GM19023 (cell line): ENCODE measurements around the gene RNF148.
"Not testable (repeated sequence)": the region's sequence is repeated elsewhere in the genome, so short reads cannot be mapped to it uniquely, and the experiment has no call there.

ENCODE experiments used
- ATAC-seq: cut with Tn5 transposase; IDR thresholded peaks from one replicate; pipeline ENCODE4 v1.9.1; 2021; ENCODE audit warnings: mild to moderate bottlenecking, moderate library complexity; ENCODE audit not compliant: unreplicated experiment

RNF148 gene

DNA sequence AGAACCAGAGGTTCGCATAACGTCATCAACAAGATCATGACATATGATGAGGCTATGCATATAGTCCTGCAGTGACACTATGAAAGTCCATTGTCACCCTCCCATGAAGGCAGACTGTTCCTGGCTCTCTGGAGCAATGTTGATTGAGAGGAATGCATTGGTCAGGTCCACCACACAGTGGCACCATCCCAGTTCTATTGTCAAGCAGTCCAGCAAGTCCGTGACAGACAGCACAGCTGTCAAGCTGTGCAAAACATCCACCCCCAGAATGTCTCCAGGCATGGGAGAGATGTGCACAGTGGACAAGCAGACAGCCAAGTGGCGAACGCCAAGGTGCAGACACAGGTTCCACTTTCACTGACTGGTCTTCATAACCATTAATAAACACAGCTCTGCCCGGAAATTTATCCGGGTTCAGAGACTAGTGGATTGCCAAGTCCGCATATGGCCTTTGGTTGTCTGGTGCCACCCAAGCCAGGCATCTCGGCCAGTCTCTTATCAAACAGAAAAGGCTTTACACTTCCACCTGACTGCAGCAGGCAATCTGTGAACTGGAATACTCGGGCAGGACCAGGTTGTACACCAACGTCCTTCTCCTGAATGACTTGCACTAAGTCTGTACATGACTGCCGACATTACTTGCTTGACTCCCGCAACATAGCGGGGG lies 11.0 kb downstream of the RNF148 start:
- ATAC-seq, result no peak

DNA sequence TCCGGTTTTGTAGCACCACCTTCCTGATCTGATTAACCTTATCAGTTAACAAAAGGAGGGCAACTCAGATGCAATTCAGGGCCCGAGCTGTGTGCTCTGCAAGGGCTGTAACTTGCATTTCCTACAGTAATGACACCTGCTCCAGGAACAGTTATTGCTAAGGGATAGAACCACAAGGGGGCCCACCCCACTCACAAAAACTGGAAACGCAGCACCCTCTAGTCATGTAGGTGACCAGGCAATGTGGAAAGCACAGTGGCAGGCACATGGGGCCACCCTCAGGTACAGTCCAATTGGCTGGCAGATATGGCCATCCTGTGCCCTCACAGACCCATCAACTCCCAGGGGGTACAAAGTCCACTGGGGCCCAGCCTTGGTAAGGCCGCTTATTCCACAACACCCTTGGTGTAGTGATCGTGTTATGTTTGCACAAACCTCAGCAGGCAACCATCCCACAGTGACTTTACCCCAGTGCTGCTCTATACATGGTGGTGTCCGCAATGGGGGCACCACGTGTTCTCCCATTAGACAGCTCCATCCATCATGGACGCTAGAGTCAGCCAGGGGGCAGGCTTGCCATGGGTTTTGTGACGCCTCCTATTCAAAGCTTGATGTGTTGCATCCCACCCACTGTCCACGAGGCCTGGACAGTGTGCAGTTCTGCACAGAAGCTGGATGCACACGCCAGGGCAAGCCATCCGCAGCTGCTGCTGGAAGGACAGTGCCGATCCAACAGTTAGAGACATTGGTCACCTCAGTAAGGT lies 13.2 kb downstream of the RNF148 start:
- no peak for ATAC-seq

GRCh38 chr7:122688400-122688998 lies 14.2 kb downstream of the RNF148 start:
- no peak for ATAC-seq

DNA sequence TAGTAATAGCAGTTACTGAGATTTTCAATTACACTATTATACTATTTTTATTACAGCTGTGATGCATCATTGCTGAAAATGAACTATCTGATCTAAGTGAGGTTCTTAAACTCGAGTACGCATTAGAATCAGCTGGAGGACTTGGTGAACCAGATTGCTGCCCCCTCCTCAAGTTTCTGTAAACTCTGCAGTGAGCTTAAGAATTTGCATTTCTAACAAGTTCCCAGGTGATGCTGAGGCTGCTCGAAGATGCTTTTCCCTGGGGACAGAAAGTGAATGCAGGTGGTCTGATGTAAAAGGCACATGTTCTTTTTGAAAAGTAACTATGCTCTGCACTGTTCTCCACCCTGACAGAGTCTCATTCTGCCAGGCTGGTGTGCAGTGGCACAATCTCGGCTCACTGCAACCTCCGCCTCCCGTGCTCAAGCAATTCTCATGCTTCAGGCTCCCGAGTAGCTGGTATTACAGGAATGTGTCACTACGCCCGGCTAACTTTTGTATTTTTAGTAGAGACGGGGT lies 16.3 kb downstream of the RNF148 start:
- no peak for ATAC-seq

DNA sequence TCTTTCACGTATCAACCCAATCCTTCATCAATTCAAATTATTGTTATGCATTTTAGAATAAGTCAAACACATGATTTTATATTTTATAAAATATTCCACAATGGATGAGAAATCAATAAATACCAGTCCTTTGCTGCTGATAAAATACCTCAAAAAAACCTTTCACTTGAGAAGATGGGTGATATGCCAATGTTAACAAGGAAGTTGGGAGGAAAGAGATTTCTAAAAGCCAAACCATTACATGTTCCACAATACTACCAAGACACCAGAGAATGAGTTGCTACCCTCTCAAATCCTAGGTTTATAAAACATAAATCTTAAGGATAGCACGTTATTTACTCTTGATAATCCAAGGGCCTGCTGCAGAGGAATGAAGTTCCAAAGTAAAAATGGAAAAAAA lies 18.2 kb downstream of the RNF148 start:
- ATAC-seq, result no peak

DNA sequence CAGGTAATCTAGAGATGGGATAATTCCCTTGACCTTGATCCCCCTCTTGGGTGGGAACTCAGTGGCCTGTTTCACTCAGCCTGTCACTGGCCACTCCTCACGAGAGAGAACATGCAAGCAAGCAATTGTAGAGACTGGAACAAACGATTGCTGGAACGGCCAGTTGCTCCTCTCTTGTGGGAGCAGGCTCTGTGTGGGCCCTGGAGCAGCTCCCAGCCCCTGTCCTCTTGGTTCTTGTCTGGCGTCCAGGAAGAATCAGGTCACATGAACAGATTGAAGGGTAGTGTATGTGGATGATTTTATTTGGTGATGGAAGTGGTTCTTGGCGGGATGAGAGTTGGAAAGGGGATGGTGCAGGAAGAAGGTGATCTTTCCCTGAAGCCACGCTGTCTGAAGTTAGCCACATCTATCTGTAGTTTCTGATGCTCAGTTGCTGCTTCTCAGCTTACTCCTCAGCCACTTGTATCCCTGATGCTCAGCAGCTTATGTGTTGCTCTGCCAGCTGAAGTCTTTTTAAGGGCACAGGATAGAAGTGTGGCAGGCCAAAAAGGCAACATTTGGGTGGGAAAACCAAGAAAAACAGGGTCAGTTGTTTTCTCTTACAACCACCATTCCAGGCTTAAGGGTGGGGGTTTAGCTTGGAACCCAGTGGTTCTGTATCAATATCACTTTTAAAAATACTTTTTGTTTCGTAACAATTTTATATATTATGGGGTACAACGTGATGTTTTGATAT lies 19.7 kb downstream of the RNF148 start:
- no peak for ATAC-seq

DNA sequence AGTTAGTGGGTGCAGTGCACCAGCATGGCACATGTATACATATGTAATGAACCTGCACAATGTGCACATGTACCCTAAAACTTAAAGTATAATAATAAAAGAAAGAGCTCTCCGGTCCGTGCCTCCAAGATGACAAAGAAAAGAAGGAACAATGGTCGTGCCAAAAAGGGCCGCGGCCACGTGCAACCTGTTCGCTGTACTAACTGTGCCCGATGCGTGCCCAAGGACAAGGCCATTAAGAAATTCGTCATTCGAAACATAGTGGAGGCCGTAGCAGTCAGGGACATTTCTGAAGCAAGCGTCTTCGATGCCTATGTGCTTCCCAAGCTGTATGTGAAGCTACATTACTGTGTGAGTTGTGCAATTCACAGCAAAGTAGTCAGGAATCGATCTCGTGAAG lies 21.5 kb downstream of the RNF148 start:
- ATAC-seq, result not testable (repeated sequence)

- ATAC-seq, result no peak
Measured at GRCh38 chr7:122679813-122680212, 22.9 kb downstream of the RNF148 start.

DNA sequence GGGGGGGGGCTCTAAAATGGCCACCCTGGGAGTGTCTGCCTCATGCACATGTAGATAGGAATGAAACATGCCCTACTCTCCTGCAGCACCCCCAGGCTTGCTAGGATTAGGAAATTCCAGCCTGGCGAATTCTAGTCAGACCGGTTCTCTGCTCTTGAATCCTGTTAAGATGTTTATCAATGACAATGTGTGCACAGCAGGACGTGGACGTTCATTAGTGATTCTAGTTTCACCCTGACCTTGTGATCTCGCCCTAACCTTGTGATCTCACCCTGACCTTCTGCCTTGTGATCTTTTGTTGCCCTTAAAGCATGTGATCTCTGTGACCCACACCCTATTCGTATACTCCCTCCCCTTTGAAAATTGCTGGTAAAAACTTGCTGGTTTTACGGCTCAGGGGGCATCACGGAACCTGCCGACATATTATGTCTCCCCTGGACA lies 23.4 kb downstream of the RNF148 start:
- ATAC-seq, result not testable (repeated sequence)

- ATAC-seq, result no peak
Measured at GRCh38 chr7:122677149-122677548, 25.6 kb downstream of the RNF148 start.

DNA sequence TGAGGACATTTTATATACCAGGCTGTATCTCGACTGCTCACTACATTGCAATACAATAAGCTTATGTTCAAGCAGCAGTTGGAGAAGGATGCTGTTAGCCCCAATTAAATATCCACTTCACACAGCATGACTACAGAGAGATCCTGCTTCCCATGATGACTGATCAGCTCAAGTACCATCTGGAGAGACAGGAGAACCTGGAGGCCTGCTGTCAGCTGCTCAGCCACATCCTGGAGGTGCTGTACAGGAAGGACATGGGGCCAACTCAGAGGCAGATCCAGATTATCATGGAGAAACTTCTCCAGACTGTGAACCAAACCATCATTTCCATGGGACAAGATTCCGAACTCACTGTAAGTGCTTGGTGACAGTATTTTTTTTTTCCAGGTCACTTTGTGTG lies 26.3 kb downstream of the RNF148 start:
- no peak for ATAC-seq

GRCh38 chr7:122675621-122676020 lies 27.1 kb downstream of the RNF148 start:
- no peak for ATAC-seq

- no peak for ATAC-seq
Measured at GRCh38 chr7:122675011-122675410, 27.7 kb downstream of the RNF148 start.

GRCh38 chr7:122674502-122674901 lies 28.2 kb downstream of the RNF148 start:
- ATAC-seq, result no peak

DNA sequence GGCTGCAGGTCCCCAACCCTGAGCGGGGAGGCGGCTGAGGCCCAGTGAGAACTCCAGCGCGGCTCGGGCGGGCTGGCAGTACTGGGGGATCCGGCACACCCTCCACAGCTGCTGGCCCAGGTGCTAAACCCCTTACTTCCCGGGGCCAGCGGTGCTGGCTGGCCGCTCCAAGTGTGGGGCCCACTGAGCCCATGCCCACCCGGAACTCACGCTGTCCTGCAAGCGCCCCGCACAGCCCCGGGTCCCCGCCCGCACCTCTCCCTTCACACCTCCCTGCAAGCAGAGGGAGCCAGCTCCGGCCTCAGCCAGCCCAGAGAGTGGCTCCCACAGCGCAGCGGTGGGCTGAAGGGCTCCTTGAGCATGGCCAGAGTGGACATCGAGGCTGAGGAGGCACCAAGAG lies 28.8 kb downstream of the RNF148 start:
- ATAC-seq, result no peak

DNA sequence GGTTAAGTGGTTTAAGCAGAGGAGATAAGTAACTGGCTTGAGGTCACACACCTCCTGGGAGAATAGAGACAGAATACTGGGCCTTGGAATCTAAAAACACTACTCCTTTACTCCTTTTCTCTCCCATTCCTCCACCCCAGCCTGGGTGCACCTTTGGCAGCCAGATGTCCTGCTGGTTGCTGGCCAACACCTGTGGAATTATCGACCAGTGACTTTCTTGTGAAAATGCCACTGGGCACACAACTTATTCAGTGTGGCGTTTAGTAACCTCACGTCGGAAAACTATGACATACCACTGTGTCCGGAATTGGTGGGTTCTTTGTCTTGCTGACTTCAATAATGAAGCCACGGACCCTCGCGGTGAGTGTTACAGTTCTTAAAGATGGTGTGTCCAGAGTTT lies 30.2 kb downstream of the RNF148 start:
- no peak for ATAC-seq

DNA sequence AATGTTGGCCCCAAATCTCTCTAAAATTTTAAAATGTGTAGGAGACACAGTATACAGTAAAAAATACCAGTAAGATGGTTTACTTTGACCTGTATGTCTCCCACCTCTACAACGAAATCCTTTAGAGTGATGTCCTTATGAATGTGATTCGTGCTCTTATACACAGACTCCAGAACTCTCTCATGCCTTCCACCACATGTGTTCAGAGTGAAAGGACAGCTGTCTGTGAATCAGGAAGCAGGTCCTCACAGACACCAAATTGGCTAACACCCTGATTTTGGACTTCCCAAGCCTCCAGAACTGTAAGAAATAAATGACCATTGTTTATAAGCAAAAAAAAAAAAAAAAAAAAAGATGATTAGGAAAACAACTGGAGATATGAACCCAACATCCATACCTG lies 39.0 kb downstream of the RNF148 start:
- no peak for ATAC-seq

DNA sequence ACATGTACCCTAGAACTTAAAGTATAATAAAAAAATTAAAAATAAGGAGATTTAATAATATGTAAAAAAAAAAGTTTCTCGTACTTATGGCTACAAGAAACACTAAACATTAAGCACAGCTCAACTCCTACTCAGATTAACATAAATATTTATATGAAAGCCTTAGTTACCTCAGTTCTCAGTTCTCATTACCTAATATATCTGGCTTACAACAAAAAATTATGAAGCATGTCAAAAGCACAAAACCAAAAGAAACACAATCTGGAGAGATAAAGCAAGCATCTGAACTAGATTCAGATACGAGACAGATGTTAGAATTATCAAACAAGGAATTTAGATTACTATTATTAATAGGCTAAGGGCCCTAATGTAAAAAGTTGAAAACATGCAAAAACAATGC lies 43.9 kb downstream of the RNF148 start:
- no peak for ATAC-seq

DNA sequence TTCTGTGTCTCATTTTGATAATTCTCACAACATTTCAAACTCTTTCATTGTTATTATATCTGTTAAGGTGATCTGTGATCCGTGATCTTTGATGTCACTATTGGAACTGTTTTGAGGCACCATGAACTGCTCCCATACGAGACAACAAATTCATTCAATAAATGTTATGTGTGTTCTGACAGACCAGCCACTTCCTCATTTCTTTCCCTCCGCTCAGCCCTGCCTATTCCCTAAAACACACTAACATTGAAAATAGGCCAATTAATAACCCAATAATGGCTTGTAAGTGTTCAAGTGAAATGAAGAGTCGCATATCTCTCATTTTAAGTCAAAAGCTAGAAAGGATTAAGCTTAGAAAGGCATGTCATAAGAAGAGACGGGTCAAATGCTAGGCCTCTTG lies 49.0 kb downstream of the RNF148 start:
- ATAC-seq, result no peak

GRCh38 chr7:122652876-122653275 lies 49.8 kb downstream of the RNF148 start:
- ATAC-seq, result no peak
